ENCODE results near the gene HLA-E. TPM values are rescaled to one million over a fixed set of nuclear protein-coding genes. Genes with fewer than 3 reads are reported as not detected.

The HLA-E gene
- total and polyA plus RNA-seq, 2 of the 13 experiments (the other 11 are each of a cell fraction or from before 2014, with no cell fraction given), result 45.2 to 90.4 TPM

DNA sequence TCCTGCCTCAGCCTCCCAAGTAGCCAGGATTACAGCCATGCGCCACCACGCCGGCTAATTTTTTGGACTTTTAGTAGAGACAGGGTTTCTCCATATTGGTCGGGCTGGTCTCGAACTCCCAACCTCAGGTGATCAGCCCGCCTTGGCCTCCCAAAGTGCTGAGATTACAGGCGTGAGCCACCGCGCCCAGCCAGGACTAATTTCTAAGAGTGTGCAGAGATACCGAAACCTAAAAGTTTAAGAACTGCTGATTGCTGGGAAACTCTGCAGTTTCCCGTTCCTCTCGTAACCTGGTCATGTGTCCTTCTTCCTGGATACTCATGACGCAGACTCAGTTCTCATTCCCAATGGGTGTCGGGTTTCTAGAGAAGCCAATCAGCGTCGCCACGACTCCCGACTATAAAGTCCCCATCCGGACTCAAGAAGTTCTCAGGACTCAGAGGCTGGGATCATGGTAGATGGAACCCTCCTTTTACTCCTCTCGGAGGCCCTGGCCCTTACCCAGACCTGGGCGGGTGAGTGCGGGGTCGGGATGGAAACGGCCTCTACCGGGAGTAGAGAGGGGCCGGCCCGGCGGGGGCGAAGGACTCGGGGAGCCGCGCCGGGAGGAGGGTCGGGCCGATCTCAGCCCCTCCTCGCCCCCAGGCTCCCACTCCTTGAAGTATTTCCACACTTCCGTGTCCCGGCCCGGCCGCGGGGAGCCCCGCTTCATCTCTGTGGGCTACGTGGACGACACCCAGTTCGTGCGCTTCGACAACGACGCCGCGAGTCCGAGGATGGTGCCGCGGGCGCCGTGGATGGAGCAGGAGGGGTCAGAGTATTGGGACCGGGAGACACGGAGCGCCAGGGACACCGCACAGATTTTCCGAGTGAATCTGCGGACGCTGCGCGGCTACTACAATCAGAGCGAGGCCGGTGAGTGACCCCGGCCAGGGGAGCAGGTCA is at the start of gene HLA-E (continued):
- TF ChIP-seq GLI4 (CRISPR knock-in tag; IDR thresholded peaks at IDR 0.05; ENCODE audit: borderline replicate concordance) (peak; percentile 38; the same call in 1 of the 2 replicates), TGIF2 (CRISPR knock-in tag; IDR thresholded peaks at IDR 0.05) (no peak), ZFP36L2 (CRISPR knock-in tag; IDR thresholded peaks at IDR 0.05) (no peak), NFIB (CRISPR knock-in tag; IDR thresholded peaks at IDR 0.05; ENCODE audit: borderline replicate concordance) (no peak), NAIF1 (CRISPR knock-in tag; IDR thresholded peaks at IDR 0.05; ENCODE audit: borderline replicate concordance) (no peak), MLLT10 (CRISPR knock-in tag; IDR thresholded peaks at IDR 0.05) (no peak), HDAC2 (CRISPR knock-in tag; IDR thresholded peaks at IDR 0.05) (peak; percentile 17), ZNF564 (CRISPR knock-in tag; IDR thresholded peaks at IDR 0.05) (no peak), ZNF430 (CRISPR knock-in tag; IDR thresholded peaks at IDR 0.05) (0 out of 2 replicates have a peak, but pooled peaks have one; percentile 14)
- TF ChIP-seq, protein P1, sequence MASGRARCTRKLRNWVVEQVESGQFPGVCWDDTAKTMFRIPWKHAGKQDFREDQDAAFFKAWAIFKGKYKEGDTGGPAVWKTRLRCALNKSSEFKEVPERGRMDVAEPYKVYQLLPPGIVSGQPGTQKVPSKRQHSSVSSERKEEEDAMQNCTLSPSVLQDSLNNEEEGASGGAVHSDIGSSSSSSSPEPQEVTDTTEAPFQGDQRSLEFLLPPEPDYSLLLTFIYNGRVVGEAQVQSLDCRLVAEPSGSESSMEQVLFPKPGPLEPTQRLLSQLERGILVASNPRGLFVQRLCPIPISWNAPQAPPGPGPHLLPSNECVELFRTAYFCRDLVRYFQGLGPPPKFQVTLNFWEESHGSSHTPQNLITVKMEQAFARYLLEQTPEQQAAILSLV (CRISPR knock-in tag; IDR thresholded peaks at IDR 0.05; ENCODE audit: borderline replicate concordance), result peak; percentile 79; the same call in 1 of the 2 replicates
- TF ChIP-seq, protein P2, sequence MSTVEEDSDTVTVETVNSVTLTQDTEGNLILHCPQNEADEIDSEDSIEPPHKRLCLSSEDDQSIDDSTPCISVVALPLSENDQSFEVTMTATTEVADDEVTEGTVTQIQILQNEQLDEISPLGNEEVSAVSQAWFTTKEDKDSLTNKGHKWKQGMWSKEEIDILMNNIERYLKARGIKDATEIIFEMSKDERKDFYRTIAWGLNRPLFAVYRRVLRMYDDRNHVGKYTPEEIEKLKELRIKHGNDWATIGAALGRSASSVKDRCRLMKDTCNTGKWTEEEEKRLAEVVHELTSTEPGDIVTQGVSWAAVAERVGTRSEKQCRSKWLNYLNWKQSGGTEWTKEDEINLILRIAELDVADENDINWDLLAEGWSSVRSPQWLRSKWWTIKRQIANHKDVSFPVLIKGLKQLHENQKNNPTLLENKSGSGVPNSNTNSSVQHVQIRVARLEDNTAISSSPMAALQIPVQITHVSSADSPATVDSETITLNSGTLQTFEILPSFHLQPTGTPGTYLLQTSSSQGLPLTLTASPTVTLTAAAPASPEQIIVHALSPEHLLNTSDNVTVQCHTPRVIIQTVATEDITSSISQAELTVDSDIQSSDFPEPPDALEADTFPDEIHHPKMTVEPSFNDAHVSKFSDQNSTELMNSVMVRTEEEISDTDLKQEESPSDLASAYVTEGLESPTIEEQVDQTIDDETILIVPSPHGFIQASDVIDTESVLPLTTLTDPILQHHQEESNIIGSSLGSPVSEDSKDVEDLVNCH (CRISPR knock-in tag; IDR thresholded peaks at IDR 0.05), result no peak
- TF ChIP-seq, protein P3, sequence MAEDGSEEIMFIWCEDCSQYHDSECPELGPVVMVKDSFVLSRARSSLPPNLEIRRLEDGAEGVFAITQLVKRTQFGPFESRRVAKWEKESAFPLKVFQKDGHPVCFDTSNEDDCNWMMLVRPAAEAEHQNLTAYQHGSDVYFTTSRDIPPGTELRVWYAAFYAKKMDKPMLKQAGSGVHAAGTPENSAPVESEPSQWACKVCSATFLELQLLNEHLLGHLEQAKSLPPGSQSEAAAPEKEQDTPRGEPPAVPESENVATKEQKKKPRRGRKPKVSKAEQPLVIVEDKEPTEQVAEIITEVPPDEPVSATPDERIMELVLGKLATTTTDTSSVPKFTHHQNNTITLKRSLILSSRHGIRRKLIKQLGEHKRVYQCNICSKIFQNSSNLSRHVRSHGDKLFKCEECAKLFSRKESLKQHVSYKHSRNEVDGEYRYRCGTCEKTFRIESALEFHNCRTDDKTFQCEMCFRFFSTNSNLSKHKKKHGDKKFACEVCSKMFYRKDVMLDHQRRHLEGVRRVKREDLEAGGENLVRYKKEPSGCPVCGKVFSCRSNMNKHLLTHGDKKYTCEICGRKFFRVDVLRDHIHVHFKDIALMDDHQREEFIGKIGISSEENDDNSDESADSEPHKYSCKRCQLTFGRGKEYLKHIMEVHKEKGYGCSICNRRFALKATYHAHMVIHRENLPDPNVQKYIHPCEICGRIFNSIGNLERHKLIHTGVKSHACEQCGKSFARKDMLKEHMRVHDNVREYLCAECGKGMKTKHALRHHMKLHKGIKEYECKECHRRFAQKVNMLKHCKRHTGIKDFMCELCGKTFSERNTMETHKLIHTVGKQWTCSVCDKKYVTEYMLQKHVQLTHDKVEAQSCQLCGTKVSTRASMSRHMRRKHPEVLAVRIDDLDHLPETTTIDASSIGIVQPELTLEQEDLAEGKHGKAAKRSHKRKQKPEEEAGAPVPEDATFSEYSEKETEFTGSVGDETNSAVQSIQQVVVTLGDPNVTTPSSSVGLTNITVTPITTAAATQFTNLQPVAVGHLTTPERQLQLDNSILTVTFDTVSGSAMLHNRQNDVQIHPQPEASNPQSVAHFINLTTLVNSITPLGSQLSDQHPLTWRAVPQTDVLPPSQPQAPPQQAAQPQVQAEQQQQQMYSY (CRISPR knock-in tag; IDR thresholded peaks at IDR 0.05), result 0 out of 2 replicates have a peak, but pooled peaks have one; percentile 11
- TF ChIP-seq, protein P4, sequence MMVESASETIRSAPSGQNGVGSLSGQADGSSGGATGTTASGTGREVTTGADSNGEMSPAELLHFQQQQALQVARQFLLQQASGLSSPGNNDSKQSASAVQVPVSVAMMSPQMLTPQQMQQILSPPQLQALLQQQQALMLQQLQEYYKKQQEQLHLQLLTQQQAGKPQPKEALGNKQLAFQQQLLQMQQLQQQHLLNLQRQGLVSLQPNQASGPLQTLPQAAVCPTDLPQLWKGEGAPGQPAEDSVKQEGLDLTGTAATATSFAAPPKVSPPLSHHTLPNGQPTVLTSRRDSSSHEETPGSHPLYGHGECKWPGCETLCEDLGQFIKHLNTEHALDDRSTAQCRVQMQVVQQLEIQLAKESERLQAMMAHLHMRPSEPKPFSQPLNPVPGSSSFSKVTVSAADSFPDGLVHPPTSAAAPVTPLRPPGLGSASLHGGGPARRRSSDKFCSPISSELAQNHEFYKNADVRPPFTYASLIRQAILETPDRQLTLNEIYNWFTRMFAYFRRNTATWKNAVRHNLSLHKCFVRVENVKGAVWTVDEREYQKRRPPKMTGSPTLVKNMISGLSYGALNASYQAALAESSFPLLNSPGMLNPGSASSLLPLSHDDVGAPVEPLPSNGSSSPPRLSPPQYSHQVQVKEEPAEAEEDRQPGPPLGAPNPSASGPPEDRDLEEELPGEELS (CRISPR knock-in tag; IDR thresholded peaks at IDR 0.05), result 0 out of 2 replicates have a peak, but pooled peaks have one; percentile 17
- TF ChIP-seq, protein P5, sequence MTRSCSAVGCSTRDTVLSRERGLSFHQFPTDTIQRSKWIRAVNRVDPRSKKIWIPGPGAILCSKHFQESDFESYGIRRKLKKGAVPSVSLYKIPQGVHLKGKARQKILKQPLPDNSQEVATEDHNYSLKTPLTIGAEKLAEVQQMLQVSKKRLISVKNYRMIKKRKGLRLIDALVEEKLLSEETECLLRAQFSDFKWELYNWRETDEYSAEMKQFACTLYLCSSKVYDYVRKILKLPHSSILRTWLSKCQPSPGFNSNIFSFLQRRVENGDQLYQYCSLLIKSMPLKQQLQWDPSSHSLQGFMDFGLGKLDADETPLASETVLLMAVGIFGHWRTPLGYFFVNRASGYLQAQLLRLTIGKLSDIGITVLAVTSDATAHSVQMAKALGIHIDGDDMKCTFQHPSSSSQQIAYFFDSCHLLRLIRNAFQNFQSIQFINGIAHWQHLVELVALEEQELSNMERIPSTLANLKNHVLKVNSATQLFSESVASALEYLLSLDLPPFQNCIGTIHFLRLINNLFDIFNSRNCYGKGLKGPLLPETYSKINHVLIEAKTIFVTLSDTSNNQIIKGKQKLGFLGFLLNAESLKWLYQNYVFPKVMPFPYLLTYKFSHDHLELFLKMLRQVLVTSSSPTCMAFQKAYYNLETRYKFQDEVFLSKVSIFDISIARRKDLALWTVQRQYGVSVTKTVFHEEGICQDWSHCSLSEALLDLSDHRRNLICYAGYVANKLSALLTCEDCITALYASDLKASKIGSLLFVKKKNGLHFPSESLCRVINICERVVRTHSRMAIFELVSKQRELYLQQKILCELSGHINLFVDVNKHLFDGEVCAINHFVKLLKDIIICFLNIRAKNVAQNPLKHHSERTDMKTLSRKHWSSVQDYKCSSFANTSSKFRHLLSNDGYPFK (CRISPR knock-in tag; IDR thresholded peaks at IDR 0.05; ENCODE audit: borderline replicate concordance), result no peak; the same call in 1 of the 2 replicates
